Stimulated activated naive CD4-positive, alpha-beta T cell treated with Interleukin-2 at 50 U/mL for 16 hours (primary cell): ENCODE measurements around the gene KRTAP10-7.
"Not testable (repeated sequence)": the region's sequence is repeated elsewhere in the genome, so short reads cannot be mapped to it uniquely, and the experiment has no call there.

Experiments used
- DNase-seq: peaks from one replicate; lab custom pipeline; 2025; lab: John Stamatoyannopoulos, UW

The KRTAP10-7 gene, protein sequence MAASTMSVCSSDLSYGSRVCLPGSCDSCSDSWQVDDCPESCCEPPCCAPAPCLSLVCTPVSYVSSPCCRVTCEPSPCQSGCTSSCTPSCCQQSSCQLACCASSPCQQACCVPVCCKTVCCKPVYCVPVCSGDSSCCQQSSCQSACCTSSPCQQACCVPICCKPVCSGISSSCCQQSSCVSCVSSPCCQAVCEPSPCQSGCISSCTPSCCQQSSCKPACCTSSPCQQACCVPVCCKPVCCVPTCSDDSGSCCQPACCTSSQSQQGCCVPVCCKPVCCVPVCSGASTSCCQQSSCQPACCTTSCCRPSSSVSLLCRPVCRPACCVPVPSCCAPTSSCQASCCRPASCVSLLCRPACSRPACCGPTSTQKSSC

DNA sequence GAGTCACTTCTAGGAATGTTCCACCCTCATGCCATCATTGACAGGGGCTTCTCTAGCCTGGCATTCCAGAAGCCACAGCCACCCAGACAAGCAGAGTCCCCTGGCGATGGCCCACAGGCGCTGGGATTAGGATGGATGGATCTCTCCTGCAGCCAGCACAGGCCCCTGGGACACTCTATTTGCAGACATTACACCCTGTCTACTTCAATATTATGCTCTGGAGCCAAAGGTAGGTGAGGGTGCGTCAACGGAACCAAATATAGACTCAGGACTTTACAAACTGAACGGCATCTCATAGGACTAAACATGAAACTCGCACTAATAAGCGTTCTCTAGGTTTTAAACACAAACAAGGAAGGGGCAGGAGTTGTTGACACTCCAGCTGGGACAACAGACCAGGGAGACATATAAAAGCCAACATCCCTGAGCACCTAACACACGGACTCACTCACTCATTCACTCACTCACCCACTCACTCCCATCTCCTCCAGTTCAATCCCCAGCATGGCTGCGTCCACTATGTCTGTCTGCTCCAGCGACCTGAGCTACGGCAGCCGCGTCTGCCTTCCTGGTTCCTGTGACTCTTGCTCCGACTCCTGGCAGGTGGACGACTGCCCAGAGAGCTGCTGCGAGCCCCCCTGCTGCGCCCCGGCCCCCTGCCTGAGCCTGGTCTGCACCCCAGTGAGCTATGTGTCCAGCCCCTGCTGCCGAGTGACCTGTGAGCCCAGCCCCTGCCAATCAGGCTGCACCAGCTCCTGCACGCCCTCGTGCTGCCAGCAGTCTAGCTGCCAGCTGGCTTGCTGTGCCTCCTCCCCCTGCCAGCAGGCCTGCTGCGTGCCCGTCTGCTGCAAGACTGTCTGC lies at the start of gene KRTAP10-7:
Gene KRTAP10-7 (plus strand): TSS at position 480 of the 861 bp plus-strand sequence. CDS start 25 bp downstream, at position 505.
- DNase-seq, result not testable (repeated sequence)

DNA sequence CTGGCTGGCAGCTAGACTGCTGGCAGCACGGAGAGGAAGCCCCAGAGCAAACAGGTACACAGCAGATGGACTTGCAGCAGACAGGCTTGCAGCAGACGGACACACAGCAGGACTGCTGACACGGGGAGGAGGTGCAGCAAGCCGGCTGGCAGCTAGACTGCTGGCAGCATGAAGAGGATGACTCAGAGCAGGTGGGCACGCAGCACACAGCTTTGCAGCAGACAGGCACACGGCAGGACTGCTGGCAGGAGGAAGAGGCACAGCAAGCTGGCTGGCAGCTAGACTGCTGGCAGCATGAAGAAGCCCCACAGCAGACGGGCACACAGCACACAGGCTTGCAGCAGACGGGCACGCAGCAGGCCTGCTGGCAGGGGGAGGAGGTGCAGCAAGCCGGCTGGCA lies 49.6 kb upstream of the KRTAP10-7 start:
- DNase-seq, result no peak

GRCh38 chr21:44551340-44551961 lies 48.9 kb upstream of the KRTAP10-7 start, which contains the start of gene KRTAP10-2:
KRTAP10-2 (minus strand) TSS chr21:44551505; CDS start chr21:44551458, 47 bp downstream.
- no peak for DNase-seq

DNA sequence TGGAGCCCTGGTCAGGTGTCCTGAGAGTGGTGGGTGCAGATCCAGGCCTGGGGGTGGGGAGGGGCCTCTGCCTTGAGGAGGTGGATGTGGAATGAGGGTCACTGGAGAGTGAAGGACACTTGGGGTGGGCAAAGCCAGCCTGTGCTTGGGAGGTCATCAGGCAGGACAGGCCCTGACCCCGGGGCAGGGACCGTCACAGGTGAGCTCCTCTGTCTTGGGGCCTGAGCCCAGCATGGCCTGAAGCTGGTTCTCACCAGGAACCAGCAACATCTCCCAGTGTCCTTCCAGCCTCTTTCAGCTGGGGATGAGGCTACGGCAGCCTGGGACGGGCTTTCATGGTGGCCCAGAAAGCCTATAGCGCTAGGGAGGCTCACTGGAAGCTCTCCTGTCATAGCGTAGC lies 48.3 kb upstream of the KRTAP10-7 start:
- no peak for DNase-seq

DNA sequence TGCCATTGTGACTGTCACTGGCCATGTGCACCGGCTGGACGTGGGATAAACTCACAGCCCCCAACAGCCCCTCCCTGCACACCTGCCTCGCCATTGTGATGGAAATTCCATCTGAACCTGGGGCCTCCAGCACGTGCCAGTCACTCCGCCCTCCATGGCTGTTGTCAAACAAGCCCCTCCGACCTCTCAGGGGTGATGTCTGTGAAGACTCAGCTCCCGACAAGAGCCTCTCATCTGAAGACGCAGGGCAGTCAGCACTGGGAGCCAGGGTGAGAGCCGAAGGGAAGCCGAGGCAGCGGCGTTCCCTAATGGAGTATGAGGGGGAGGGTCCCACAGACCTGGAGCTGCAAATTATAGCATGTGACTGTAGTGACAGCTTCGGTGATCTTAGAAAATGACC lies 47.7 kb upstream of the KRTAP10-7 start:
- no peak for DNase-seq

- DNase-seq, result no peak
Measured at GRCh38 chr21:44555200-44555875, 45.1 kb upstream of the KRTAP10-7 start.

DNA sequence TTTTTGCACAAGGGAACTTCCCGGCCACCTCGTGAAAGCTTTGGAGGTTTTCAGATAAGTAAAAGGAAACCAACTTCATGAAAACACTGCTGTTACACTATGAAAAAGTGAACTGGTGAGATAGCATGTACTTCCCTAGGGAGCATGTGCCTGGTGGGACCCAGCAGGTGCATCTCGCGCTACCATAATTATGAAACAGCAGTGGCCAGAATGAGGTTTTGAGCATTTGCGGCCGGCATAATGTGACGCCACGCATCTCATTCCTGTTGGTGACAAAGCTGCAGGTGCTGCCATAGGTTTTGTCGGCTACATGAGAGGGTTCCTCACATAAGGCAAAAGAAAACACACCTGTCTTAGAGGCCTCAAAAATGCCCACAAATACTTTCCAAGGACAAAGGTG lies 43.5 kb upstream of the KRTAP10-7 start:
- no peak for DNase-seq

DNA sequence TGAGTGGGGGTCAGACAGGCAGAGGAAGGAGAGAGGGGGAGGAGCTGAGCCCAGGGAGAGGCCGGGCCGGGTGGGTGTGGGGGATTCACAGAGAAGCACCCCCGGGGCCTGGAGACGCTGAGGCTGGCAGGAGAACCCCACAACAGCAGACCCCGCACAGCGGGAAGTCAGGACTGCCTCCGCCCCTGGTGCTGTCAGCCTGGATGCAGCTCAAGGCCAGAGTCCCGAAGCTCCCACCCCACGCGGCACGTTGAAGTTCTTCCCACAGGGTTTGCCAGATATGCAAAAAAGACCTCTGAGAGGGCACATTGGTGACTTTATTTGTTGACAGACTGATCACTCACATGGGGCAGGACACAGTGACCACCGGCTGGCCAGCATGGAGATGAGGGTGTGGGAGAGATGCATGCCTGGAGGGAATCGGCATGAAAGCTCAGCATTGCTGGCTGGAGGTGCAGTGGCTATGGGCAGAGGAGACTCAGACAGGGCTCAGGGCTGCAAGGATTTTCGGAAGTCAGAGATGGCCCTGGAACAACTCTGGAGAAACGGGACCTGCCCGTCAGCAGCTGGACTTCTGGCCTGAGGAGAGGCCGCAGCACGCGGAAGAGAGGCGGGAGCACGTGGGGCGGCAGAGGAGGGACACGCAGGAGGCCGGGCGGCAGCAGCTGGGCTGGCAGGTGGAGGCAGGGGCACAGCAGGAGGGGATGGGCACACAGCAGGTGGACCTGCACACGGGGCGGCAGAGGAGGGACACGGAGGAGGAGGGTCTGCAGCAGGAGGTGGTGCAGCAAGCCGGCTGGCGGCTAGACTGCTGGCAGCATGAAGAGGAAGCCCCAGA lies 42.7 kb upstream of the KRTAP10-7 start:
- DNase-seq, result no peak

GRCh38 chr21:44558329-44558675 lies 42.1 kb upstream of the KRTAP10-7 start:
- DNase-seq, result not testable (repeated sequence)

- DNase-seq, result no peak
Measured at GRCh38 chr21:44558695-44559094, 41.7 kb upstream of the KRTAP10-7 start, which contains the start of gene KRTAP10-3. KRTAP10-3 (minus strand) TSS chr21:44558795; CDS start chr21:44558715, 80 bp downstream.

- no peak for DNase-seq
Measured at GRCh38 chr21:44564099-44564498, 36.3 kb upstream of the KRTAP10-7 start.

DNA sequence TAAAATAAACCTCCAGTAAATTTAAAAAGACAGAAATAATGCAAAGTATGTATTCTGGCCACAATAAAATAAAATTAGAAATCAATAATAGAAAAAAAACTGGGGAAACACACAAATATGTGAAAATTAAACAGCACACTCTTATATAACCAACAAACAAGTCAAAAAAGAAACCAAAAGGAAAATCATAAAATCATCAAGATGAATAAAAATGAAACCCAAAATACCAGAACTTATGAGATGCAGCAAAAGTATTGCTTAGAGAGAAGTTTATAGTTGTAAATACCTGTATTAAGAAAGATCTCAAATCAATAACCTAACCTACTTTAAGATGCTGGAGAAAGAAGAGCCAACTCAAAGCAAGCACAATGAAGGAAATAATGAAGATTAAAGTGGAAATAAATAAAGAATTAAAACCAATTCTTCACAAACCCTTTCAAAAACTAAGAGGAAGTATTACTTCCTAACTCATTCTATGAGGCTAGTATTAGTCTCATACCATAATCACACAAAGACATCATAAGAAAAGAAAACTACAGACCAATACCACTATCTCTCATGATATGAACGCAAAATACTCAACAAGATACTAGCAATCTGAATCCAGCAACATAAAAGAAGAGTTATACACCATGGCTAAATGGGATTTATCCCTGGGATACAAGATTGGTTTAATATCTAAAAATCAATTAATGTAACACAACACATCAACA lies 35.4 kb upstream of the KRTAP10-7 start:
- no peak for DNase-seq

DNA sequence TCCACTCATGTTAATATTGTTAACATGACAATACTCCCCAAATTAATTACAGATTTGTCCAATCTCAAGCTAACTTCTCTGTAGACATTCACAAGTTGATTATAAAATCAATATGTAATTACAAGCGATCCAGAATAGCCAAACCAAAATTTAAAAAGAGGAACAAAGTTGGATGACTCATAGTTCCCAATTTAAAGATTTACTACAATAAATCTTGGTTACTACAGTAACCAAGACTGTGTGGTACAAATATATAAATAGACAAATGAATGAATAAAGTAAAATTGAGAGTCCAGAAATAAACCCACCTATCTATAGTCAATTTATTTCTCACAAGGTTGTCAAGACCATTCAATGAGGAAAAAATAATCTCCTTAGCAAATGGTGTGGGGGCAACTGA lies 34.0 kb upstream of the KRTAP10-7 start:
- DNase-seq, result no peak

DNA sequence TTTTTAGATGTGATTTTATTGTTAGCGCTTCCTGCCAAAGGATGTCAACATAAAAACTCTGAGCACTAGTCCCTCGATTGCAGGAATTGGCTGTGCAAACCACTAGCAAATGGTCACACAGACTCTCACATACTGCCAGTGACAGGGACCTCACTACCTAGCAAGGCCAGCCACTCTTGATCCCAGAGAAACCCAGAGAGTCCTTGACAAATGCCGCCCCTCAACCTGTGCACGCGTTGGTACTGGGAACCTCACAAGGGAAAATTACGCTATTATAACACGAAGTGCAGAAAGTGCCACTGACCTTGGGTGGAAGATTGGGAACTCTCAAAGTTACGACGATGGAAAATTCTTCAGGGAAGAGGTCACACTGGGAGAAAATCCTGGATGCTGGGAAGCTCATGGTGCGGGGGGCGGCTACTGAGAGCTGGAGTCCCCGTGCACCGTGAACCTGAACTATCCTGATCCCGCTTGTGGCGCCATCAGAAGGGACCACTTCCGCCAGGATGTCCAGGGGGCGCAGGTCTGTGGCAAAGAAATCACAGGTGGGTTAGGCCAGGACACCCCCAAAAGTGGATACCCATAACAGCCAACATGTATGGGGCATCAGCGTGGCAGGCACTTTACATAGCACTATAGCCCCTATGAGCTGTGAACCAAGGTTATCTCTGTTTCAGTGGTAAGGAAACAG lies 32.8 kb upstream of the KRTAP10-7 start:
- DNase-seq, result no peak

DNA sequence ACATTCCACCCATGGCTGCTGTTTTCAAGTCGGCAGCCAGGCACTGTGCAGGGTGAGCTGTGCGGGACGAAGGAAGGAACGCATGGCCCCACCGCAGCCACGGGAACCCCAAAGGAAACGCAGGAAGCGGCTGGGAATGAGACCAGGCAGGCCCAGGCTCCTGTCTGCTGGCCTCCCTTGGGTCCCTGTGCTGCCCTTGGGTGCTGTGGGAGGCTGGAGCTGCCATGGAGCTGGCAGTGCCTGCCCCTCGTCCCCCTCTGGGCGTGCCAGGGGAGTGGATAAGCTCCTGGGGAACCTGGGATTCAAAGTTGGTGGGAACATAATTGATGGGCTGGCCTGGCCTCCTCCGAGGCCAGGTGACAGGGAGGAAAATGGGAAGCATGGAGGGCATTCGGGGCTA lies 32.1 kb upstream of the KRTAP10-7 start:
- DNase-seq, result no peak

- DNase-seq, result no peak
Measured at GRCh38 chr21:44568667-44569556, 31.5 kb upstream of the KRTAP10-7 start.

GRCh38 chr21:44569861-44570517 lies 30.4 kb upstream of the KRTAP10-7 start:
- no peak for DNase-seq

- DNase-seq, result no peak
Measured at GRCh38 chr21:44571296-44571695, 29.1 kb upstream of the KRTAP10-7 start.
